GM18909 (cell line): ENCODE data around the gene PIK3CG.
"Not testable (repeated sequence)": the region's sequence is repeated elsewhere in the genome, so short reads cannot be mapped to it uniquely, and the experiment has no call there.

ENCODE experiments used
- ATAC-seq: cut with Tn5 transposase; IDR thresholded peaks from one replicate; pipeline ENCODE4 v1.9.1; 2021; ENCODE audit warnings: mild to moderate bottlenecking; ENCODE audit not compliant: unreplicated experiment, poor library complexity

PIK3CG gene

DNA sequence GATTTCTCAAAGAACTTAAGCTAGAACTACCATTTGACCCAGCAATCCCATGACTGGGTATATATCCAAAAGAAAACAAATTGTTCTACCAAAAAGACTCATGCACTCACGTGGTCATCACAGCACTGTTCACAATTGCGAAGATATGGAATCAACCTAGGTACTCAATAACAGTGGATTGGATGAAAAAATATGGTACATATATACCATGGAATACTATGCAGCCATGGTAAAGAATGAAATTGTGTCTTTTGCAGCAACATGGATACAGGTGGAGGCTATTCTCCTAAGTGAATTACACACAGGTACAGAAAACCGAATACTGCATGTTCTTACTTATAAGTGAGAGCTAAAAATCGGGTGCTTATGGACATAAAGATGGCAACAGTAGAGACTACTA lies 61.8 kb downstream of the PIK3CG start:
- ATAC-seq: no peak

DNA sequence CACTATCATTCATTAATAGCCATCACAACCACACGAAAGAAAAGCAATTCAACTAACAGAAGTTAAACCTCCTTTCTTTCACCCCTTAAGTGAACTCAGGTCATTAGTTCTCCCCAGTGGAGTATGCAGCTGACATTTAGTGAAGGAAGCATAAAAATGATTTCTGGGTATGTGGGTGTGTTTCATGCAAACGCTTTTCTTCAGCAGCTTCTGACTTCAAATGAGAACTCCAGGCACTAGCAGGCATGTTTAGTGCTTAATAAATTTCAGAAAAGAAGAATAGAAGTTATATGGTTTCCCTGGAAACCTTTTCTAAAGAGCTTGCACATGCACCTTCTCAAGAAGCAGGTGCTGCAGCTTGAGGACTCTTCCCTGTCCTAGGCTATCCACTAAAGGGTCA lies 62.5 kb downstream of the PIK3CG start:
- ATAC-seq: no peak

DNA sequence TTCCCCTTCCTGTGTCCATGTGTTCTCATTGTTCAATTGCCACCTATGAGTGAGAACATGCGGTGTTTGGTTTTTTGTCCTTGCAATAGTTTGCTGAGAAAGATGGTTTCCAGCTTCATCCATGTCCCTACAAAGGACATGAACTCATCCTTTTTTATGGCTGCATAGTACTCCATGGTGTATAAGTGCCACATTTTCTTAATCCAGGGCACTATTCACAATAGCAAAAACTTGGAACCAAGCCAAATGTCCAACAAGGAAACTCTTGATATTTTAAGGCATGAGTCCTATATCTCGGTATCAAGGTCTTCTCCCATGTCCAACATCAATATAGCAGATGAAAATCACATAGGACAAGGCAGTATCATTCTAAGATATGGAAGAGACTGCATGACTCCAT lies 64.5 kb downstream of the PIK3CG start:
- ATAC-seq: not testable (repeated sequence)

DNA sequence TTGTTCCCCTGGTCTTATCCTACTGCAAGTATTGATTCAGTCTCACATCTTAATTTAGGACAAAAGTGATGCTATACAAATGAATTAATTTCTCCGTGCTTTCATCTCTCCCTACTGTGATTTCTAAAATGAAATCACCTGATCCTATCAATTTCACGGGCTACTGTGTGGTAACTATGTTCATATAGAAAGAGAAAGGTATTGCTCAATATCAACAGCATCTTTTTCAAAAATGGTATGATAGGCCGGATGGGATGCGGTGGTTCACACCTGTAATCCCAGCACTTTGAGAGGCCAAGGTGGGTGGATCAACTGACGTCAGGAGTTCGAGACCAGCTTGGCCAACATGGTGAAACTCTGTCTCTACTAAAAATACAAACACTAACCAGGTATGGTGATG lies 71.2 kb downstream of the PIK3CG start:
- no peak for ATAC-seq

DNA sequence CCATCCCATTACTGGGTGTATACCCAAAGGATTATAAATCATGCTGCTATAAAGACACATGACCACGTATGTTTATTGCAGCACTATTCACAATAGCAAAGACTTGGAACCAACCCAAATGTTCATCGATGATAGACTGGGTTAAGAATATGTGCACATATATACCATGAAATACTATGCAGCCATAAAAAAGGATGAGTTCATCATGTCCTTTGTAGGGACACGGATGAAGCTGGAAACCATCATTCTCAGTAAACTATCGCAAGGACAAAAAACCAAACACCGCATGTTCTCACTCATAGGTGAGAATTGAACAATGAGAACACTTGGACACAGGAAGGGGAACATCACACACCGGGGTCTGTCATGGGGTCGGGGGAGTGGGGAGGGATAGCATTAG lies 73.0 kb downstream of the PIK3CG start:
- not testable (repeated sequence) for ATAC-seq

DNA sequence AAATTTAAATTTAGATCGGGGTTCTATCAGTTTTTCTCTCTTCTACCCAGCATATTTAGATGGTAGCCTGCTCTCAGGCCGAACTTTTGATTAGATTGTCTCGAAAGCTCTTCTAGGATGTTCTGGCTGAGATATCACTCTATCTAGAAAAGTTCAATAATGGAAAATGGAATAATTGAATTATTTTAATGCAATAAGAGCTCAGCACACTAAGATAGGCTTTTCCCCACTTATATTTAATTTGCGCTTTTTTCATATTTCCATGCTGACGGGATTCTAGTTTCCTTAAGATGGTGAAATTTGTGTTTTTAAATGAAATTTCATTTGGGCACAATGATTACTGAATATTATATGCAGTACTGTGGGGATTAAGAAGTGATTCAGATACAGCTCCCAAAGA lies 73.7 kb downstream of the PIK3CG start:
- no peak for ATAC-seq

DNA sequence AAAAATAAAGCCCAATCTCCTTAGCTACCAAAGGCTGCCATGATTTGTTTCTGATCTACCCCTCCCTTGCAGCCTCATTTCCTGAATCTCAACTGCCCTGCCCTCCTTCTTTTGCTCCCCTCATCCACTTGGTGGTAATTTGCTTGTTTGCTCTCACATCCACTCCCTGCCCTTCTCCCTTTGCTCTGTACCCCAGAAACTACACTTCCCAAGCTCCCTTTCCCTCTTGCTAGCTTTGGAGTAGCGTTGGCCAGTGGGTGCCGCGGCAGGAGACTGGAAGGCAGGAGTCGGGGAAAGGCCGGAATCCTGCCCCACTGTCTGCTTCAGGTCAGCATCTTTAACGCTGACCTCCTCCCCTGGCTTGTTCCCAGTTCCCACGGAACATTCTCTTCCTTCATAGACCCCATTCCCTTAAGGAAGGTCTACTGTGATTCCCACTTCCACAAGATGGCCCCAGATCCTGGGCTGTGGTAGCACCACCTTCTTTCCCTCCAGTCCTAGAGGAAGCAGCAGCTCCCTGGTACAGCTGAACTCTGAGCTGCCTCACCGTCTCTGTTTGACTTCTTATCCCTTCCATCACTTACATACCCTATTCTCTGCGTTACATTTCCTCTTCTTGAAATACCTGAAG lies 79.1 kb downstream of the PIK3CG start:
- ATAC-seq: no peak

DNA sequence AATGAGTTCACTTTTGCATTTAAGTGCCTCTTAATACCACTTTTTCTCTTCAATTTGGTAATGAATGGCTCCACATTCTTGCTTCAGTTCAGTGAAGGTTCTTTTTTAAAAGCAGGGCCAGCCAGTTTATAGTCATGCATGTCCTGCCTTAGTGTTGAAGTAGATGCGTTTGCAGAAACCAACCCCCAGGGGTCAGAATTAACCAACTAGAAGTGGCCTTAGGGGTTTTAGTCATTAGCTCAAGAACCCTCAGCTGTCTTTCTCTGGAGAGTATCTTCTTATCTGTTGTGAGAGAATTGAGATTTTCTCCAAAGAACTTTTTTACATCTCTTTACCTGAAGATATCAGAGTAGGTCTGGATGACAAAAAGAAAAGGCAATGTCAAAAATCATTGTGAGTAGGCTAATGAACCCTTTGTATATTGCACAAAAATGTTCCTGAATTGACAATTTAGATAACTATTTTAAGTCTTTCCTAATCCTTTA lies 82.2 kb downstream of the PIK3CG start:
- no peak for ATAC-seq

DNA sequence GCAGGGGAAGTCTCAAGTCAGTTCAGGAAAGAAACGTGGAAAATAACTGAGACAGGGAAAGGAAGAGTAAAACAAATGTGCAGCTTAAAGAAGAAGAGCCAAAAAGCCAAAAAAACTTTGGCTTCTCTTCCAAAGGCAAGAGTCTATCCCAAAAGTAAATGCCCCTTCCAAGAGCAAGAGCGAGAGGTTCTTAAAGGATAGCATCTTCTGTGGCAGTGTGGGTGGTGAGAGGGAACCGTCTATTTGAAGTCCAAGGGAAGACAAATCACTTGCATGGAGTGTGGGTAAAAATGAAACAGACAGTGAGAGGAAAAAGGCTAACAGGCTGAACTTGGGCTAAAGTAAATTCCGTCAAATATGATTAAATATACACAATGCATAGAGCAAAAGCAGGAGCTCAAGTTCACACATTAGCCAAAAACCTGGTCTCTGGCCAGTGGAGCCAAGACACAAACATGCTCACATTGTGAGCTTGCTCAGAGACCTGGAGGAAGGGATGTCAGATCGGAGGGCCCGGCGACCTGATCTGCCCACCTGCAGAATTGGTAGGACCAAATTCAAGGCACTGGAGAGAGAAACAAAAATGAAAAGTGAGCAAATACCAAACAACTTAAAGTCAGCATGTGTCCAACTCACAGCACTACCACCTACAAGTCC lies 87.0 kb downstream of the PIK3CG start:
- ATAC-seq: no peak

DNA sequence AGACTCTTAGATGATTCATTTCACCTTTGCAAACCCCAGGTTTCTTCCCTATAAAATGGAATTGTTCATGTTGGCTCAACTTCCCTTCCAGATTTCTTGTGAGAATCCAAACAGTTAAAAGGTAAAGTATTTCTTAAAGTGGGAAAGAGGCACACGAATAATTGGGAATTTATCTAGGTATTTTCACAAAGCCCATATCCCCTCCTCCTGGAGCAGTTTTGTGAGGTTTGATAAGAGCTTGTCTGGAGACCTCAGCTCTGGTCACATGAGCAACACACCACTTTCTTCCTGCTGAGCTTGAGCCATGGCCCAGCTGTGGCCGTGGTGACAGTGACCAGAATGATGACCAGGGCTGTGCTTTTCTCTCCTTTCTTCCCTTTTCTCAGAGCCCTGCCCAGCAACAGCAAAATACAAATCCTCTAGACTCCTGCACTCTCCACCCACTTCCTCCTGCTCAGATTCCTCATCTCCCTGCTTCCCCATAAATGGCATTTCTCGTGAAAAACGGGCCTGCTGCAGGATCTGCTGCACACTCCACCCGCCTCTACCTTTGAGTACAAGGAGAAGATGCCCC lies 87.7 kb downstream of the PIK3CG start:
- ATAC-seq: no peak

DNA sequence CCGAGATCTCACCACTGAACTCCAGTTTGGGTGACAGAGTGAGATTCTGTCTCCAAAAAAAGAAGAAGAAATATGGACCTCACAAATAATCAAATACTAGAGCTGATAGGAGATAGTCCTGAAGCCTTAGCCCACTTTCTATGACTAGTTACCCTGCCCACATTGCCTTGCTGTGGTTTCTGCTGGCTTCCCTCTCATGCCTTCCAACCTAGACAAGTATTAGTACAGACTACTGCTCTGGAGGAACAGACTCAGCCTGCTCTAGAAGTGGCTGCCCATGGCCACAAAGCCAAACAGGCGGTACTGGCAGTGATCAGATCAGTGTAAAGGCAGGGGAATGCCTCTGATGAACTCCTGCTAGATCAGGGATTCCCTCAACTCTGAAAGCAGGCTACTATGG lies 89.8 kb downstream of the PIK3CG start:
- ATAC-seq: no peak

DNA sequence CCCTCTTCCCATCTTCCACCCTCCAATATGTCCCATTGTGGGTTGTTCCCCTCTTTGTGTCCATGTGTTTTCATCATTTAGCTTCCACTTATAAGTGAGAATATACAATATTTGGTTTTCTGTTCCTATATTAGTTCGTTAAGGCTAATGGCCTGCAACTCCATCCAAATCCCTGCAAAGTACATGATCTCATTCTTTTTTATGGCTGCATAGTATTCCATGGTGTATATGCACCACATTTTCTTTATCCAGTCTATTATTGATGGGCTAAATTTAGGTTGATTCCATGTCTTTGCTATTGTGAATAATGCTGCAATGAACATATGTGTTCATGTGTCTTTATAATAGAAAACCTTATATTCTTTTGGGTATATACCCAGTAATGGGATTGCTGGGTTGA lies 90.8 kb downstream of the PIK3CG start:
- ATAC-seq: not testable (repeated sequence)
